ENCODE measurements around the gene C16orf92.

Gene C16orf92

DNA sequence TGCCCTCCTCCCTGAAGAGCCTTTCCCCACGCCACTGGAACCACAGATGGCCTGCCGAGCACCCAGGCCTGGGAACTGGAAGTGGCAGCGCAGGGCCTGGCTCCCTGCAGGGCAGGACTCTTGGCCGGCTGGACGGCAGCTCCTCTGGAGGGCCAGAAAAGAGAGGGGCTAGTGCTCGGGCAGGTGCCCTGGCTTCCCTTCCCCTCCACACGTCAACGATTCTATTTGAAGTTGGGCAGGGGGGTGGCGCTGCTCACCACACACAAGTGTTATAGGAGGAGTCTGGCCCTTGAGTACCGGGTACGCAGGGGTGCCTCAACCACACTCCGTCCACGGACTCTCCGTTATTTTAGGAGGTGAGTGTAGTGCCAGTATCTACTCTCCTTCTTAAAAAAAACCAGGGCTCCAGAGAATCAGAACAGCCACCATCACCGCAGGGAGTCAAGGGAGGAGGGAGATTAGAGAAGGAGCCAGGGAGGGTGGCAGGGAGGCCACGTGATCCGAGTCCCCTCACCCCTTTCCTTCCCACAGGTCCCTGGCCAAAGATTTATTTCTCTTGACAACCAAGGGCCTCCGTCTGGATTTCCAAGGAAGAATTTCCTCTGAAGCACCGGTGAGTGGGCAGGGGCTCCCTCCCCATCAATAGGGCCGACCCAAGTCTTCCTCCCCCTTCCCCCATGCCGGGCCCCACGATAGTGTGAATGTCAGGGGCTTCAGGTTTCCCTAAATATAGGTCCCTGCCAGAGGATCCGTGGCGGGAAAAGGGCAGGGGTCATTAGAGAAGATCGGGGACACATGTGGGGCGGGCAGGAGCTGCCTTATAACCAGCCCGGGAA, 41.1 kb downstream of the C16orf92 start:
- no peak for TF ChIP-seq GABPA (IDR thresholded peaks at IDR 0.05; ENCODE audit: low read depth)
- peak; percentile 67 for TF ChIP-seq POLR2AphosphoS5 (IDR thresholded peaks at IDR 0.05; ENCODE audit: low read depth)
- TF ChIP-seq, protein P1, sequence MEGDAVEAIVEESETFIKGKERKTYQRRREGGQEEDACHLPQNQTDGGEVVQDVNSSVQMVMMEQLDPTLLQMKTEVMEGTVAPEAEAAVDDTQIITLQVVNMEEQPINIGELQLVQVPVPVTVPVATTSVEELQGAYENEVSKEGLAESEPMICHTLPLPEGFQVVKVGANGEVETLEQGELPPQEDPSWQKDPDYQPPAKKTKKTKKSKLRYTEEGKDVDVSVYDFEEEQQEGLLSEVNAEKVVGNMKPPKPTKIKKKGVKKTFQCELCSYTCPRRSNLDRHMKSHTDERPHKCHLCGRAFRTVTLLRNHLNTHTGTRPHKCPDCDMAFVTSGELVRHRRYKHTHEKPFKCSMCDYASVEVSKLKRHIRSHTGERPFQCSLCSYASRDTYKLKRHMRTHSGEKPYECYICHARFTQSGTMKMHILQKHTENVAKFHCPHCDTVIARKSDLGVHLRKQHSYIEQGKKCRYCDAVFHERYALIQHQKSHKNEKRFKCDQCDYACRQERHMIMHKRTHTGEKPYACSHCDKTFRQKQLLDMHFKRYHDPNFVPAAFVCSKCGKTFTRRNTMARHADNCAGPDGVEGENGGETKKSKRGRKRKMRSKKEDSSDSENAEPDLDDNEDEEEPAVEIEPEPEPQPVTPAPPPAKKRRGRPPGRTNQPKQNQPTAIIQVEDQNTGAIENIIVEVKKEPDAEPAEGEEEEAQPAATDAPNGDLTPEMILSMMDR (IDR thresholded peaks at IDR 0.05; ENCODE audit: insufficient read depth, low read length), result peak; percentile 3
- TF ChIP-seq, protein P2, sequence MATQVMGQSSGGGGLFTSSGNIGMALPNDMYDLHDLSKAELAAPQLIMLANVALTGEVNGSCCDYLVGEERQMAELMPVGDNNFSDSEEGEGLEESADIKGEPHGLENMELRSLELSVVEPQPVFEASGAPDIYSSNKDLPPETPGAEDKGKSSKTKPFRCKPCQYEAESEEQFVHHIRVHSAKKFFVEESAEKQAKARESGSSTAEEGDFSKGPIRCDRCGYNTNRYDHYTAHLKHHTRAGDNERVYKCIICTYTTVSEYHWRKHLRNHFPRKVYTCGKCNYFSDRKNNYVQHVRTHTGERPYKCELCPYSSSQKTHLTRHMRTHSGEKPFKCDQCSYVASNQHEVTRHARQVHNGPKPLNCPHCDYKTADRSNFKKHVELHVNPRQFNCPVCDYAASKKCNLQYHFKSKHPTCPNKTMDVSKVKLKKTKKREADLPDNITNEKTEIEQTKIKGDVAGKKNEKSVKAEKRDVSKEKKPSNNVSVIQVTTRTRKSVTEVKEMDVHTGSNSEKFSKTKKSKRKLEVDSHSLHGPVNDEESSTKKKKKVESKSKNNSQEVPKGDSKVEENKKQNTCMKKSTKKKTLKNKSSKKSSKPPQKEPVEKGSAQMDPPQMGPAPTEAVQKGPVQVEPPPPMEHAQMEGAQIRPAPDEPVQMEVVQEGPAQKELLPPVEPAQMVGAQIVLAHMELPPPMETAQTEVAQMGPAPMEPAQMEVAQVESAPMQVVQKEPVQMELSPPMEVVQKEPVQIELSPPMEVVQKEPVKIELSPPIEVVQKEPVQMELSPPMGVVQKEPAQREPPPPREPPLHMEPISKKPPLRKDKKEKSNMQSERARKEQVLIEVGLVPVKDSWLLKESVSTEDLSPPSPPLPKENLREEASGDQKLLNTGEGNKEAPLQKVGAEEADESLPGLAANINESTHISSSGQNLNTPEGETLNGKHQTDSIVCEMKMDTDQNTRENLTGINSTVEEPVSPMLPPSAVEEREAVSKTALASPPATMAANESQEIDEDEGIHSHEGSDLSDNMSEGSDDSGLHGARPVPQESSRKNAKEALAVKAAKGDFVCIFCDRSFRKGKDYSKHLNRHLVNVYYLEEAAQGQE (IDR thresholded peaks at IDR 0.05; ENCODE audit: insufficient replicate concordance, low read depth), result peak; percentile 34
- no peak; the same call in 1 of the 2 replicates for TF ChIP-seq SPI1 (IDR thresholded peaks at IDR 0.05; ENCODE audit: borderline replicate concordance, low read depth)
- Histone ChIP-seq H3K4me3 (replicated peaks; ENCODE audit: insufficient read depth, low read length) (peak overlapping the region; percentile 58), H3K27me3 (ENCODE audit: insufficient read depth, poor library complexity, severe bottlenecking) (no peaks in the 10 kb centered on the region), H3K27ac (replicated peaks) (peak overlapping the region; percentile 94)
- DNase-seq (ENCODE audit: low read depth in 1 of 2, low spot score in 1 of 2), result peak; percentile 88 to 89

DNA sequence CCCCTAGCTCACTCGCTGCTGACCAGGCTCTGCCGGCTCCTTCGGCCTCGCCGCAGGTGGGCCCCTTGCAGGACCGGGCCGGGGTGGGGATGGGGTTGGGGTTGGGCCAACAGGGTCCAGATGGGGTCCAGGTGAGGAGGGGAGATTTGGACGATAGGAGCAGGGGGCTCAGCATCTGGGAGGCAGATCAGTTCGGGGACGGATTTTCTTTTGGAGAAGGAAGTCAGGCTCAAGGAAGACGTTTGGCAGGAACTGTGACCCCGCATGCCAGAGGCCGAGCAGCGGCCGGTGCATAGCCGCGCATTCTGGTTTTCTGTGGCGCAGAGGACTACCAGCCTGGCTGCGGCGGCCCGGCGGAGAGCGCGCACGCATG, 41.7 kb downstream of the C16orf92 start:
- H3K27me3 ChIP-seq (ENCODE audit: insufficient read depth, poor library complexity, severe bottlenecking), result no peaks in the 10 kb centered on the region
- peak overlapping the region; percentile 94 for H3K27ac ChIP-seq (replicated peaks)
- no peak for DNase-seq (ENCODE audit: low read depth in 1 of 2, low spot score in 1 of 2)
- H3K4me3 ChIP-seq (replicated peaks; ENCODE audit: insufficient read depth, low read length), result peak overlapping the region; percentile 58
- TF ChIP-seq SPI1 (IDR thresholded peaks at IDR 0.05; ENCODE audit: borderline replicate concordance, low read depth) (no peak), POLR2AphosphoS5 (IDR thresholded peaks at IDR 0.05; ENCODE audit: low read depth) (no peak), GABPA (IDR thresholded peaks at IDR 0.05; ENCODE audit: low read depth) (no peak)
- TF ChIP-seq, protein P2 (IDR thresholded peaks at IDR 0.05; ENCODE audit: insufficient replicate concordance, low read depth), result no peak
- TF ChIP-seq, protein P1 (IDR thresholded peaks at IDR 0.05; ENCODE audit: insufficient read depth, low read length), result no peak

DNA sequence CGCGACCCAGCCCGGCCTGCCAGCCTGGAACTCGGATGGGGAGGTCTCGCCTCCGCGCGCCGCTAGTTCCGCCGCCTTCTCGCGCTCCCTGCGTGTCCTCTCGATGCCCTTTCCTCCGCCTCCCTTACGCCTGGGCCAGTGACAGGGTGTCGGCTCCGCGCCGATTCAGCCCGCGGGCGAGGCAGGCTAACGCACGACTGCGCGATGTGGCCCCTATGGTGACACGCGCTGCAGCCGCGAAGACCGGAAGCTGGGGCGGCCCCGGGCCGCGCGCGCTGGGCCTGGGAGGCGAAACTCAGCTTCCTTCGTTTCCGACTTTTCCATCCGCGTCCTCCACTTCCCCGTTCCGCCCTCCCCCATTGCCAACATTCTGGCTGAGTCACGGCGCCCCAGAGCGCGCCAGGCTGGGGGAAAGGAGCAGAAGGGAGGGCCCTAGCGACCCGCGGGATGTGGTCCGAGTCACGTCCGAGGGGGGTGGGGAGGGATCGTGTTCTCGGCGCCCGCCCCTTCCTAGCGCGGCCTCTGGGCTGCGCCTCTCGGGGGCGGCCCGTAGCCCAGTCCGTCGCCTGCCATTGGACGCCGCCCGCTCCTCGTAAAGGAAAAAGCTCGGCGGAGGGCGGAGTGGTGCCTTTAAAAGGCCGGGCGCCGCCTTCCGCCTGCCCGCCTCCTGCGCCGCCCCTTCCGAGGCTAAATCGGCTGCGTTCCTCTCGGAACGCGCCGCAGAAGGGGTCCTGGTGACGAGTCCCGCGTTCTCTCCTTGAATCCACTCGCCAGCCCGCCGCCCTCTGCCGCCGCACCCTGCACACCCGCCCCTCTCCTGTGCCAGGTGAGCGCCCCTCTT, 42.3 kb downstream of the C16orf92 start, which contains the start of gene ALDOA:
Gene ALDOA (plus strand): TSS at position 659 of the 841 bp plus-strand sequence. CDS start 1,138 bp downstream, outside the sequence.
- TF ChIP-seq POLR2AphosphoS5 (IDR thresholded peaks at IDR 0.05; ENCODE audit: low read depth) (peak; percentile 90; the same call in 1 of the 2 replicates), SPI1 (IDR thresholded peaks at IDR 0.05; ENCODE audit: borderline replicate concordance, low read depth) (peak; percentile 92), GABPA (IDR thresholded peaks at IDR 0.05; ENCODE audit: low read depth) (peak; percentile 68; the same call in 1 of the 2 replicates)
- TF ChIP-seq, protein P1 (IDR thresholded peaks at IDR 0.05; ENCODE audit: insufficient read depth, low read length), result no peak
- TF ChIP-seq, protein P2 (IDR thresholded peaks at IDR 0.05; ENCODE audit: insufficient replicate concordance, low read depth), result peak; percentile 70
- no peaks in the 10 kb centered on the region for H3K27me3 ChIP-seq (ENCODE audit: insufficient read depth, poor library complexity, severe bottlenecking)
- peak within 1 kb of the TSS; percentile 98 for H3K4me3 ChIP-seq (replicated peaks; ENCODE audit: insufficient read depth, low read length)
- H3K27ac ChIP-seq (replicated peaks), result peak within 1 kb of the TSS; percentile 94
- DNase-seq (ENCODE audit: low read depth in 1 of 2, low spot score in 1 of 2), result peak; percentile 93 to 99

All from HL-60 (cell line).